T-helper 1 cell treated with Interleukin-12 subunit alpha and Interleukin-12 subunit beta and Interleukin-4 antibody, amounts not matched to agents 30 μg/mL and 1 μg/mL, for 36 hours (primary cell): Measurements from ENCODE around the gene APOBEC4.

ENCODE experiments used
- H3K27ac Mint-ChIP-seq: one replicate; pipeline ENCODE4 v1.8.0; 2021; ENCODE audit warnings: mild to moderate bottlenecking, mixed read lengths
- H3K27me3 Mint-ChIP-seq: one replicate; pipeline ENCODE4 v1.8.0; 2021; ENCODE audit warnings: low read depth, mixed read lengths
- H3K36me3 Mint-ChIP-seq: one replicate; pipeline ENCODE4 v1.8.0; 2021; ENCODE audit warnings: low read depth, mixed read lengths
- H3K4me1 Mint-ChIP-seq: one replicate; pipeline ENCODE4 v1.8.0; 2021; ENCODE audit warnings: low read depth, mixed read lengths
- H3K4me3 Mint-ChIP-seq: one replicate; pipeline ENCODE4 v1.8.0; 2021; ENCODE audit warnings: mild to moderate bottlenecking, moderate library complexity, mixed read lengths
- H3K9me3 Mint-ChIP-seq: one replicate; pipeline ENCODE4 v1.8.0; 2021; ENCODE audit warnings: mixed read lengths

The APOBEC4 gene

DNA sequence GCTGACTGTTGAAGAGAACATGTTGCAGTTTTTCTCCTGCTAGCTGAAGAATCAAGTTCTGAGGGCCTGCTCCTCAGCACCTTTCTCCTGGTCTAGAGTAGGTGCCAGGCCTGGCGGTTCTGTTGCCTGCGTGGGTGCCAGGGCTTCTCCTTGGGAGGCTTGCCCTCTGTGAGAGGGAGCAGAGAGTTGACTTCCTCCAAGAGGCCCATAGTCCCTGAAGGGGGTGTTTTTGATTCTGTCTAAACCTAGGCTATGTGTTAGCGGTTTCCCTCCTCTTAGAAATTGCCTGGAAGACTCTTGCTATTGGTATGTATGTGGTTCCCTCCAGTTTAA, 312 bp upstream of the APOBEC4 start:
- peak overlapping the region; percentile 90 for H3K27ac Mint-ChIP-seq
- H3K36me3 Mint-ChIP-seq: peaks cover 2% of the 10 kb centered on the region
- H3K4me1 Mint-ChIP-seq: peaks cover 41% of the 10 kb centered on the region
- H3K27me3 Mint-ChIP-seq: no peaks in the 10 kb centered on the region
- H3K9me3 Mint-ChIP-seq: no peaks in the 10 kb centered on the region
- peak overlapping the region; percentile 41 for H3K4me3 Mint-ChIP-seq

DNA sequence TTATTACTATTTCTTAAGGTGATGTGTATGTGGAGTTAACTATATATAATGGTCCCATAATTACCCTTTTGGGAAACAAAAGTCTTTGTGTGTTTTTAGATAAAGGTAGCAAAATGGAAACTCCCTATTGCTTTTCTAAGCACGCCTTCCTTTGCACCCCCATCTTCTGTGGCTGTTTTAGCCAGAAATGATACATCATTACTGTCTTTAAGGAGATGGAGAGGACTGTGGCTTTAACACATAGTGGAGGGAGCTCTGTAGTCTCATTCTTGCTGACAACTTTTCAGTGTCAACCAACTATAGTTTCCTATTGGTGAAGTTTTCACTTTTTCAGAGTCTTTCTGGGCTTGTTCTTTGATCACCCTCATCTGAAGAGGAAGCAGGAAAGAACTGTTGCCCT, 1.0 kb downstream of the APOBEC4 start:
- Mint-ChIP-seq H3K9me3 (no peaks in the 10 kb centered on the region), H3K27me3 (no peaks in the 10 kb centered on the region), H3K4me1 (peaks cover 41% of the 10 kb centered on the region), H3K36me3 (peaks cover 2% of the 10 kb centered on the region), H3K27ac (peak overlapping the region; percentile 90), H3K4me3 (peak overlapping the region; percentile 49)

DNA sequence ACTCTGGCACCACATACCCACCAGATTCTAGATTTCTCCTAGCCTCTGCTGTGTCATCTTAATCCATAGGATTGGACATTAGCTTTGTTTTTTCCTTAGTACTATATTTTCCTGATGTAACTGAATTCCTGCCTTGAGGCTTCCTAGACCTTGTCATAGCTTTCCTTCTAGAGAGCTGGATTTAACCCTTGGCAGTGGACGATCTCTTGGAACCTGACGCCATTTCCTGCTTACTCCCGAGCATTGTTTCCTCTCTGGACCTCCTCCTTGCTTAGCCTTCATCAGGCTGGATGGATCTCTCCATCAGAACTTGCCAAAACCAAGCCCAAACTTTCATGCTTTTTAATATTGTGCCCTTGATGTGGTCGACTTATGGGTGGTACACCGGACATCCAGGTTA, 1.5 kb downstream of the APOBEC4 start:
- Mint-ChIP-seq H3K27me3 (no peaks in the 10 kb centered on the region), H3K27ac (peak overlapping the region; percentile 90), H3K4me3 (peak overlapping the region; percentile 49), H3K4me1 (peaks cover 44% of the 10 kb centered on the region), H3K36me3 (peaks cover 2% of the 10 kb centered on the region), H3K9me3 (no peaks in the 10 kb centered on the region)

DNA sequence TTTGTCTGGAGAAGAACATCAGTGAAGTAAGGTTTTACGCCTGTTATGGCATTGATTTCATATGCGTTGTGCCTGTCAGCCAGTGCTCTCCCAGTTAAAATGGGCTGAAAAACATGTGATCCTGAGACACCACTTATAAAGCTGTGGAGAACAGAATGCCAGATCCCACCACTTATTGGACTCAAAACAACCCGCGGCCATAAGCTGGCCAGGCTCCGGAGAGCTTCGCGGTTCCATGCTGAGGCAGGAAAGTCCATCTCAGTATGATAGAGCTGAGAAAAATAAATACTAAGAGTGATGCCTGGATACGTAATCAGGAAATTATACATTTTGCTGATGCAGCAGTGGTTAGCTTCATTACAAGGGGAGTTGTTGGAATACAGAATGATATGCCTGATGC, 5.1 kb downstream of the APOBEC4 start:
- peaks cover 2% of the 10 kb centered on the region for H3K36me3 Mint-ChIP-seq
- no peaks in the 10 kb centered on the region for H3K9me3 Mint-ChIP-seq
- no peaks in the 10 kb centered on the region for H3K27me3 Mint-ChIP-seq
- H3K4me1 Mint-ChIP-seq: peaks cover 26% of the 10 kb centered on the region
- H3K4me3 Mint-ChIP-seq: no peak overlapping the region
- H3K27ac Mint-ChIP-seq: peak overlapping the region; percentile 4

DNA sequence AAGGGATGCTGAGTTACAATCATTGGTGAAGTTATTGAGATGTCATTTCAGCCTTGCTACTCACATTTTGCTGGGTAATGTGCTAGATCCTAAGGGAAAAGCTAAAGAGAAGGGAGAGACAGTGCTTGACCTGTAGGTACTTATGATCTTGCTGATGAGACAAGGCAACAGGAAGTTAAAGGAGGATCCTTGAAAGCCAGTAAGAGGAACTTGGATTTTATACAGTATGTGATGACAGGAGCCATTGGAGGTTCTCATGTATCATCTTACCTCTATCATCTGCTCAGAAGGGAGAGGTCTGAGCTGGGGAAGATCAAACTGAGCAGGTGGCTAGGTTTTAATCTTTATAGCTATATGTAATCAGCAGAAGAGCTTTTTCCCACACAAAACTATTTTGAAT, 6.3 kb downstream of the APOBEC4 start:
- H3K9me3 Mint-ChIP-seq: no peaks in the 10 kb centered on the region
- H3K36me3 Mint-ChIP-seq: peaks cover 3% of the 10 kb centered on the region
- H3K4me3 Mint-ChIP-seq: no peak overlapping the region
- no peaks in the 10 kb centered on the region for H3K27me3 Mint-ChIP-seq
- H3K27ac Mint-ChIP-seq: no peak overlapping the region
- peaks cover 13% of the 10 kb centered on the region for H3K4me1 Mint-ChIP-seq

DNA sequence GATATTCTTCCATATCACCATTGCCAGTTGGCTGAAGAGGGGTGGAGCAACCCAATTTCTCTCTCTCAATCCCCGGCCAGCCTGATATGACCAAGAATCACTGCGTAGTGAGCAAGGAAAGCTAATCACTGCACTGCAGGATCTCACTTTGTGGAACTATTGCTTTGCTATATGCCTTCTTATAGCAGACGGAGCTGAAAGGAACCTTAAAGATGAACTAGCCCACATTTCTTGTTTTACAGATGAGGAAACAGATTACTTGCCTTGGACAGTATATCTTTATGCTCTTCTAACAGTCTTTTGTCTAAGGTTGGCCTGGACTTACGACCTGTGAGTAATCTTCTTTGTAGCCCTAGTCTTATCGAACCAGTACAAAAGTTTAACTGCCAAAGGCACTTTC, 7.6 kb downstream of the APOBEC4 start:
- H3K36me3 Mint-ChIP-seq: peaks cover 2% of the 10 kb centered on the region
- H3K27me3 Mint-ChIP-seq: no peaks in the 10 kb centered on the region
- no peaks in the 10 kb centered on the region for H3K9me3 Mint-ChIP-seq
- H3K4me3 Mint-ChIP-seq: no peak overlapping the region
- H3K4me1 Mint-ChIP-seq: peaks cover 8% of the 10 kb centered on the region
- no peak overlapping the region for H3K27ac Mint-ChIP-seq

DNA sequence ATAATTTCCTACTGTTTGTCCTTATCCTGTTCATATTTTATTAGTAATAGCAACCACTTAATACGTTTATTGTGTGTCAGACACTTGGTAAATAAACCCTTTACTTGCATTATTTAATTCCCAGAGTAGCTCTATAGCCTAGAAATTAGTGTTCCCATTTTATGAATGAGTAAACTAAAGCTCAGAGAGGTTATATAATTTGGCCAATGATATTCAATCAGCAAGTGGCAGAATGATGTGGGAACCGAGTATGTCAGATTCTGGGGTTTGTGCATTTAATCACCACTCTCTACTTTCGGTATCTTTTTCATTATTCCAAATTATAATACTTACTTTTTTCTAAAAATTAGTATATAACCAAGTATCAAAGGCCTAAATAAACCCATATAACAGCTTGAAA, 10.9 kb downstream of the APOBEC4 start:
- no peak overlapping the region for H3K27ac Mint-ChIP-seq
- H3K9me3 Mint-ChIP-seq: no peaks in the 10 kb centered on the region
- H3K27me3 Mint-ChIP-seq: peaks cover 2% of the 10 kb centered on the region
- H3K36me3 Mint-ChIP-seq: peaks cover 2% of the 10 kb centered on the region
- H3K4me1 Mint-ChIP-seq: peaks cover 17% of the 10 kb centered on the region
- H3K4me3 Mint-ChIP-seq: no peak overlapping the region

DNA sequence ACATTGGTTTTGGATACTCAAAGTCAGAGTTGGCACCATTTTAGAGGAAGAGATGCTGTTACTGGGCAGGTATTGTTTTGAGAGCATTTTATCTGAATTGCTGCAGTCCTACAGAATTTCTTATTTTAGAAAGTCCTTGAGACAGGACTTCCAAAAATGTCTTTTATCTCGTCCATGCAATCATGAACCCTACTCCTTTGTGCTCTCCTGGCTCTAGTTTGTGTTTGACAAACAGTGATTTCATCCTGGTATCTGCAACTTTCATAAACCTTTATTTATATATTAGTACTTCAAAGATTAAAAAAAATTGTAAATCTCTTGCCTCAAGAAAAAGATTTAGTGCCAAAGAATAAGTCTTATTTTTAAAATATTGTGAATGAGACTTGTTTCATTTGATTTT, 12.9 kb downstream of the APOBEC4 start:
- peaks cover 10% of the 10 kb centered on the region for H3K27me3 Mint-ChIP-seq
- no peak overlapping the region for H3K4me3 Mint-ChIP-seq
- peaks cover 5% of the 10 kb centered on the region for H3K36me3 Mint-ChIP-seq
- H3K9me3 Mint-ChIP-seq: no peaks in the 10 kb centered on the region
- peaks cover 26% of the 10 kb centered on the region for H3K4me1 Mint-ChIP-seq
- no peak overlapping the region for H3K27ac Mint-ChIP-seq

DNA sequence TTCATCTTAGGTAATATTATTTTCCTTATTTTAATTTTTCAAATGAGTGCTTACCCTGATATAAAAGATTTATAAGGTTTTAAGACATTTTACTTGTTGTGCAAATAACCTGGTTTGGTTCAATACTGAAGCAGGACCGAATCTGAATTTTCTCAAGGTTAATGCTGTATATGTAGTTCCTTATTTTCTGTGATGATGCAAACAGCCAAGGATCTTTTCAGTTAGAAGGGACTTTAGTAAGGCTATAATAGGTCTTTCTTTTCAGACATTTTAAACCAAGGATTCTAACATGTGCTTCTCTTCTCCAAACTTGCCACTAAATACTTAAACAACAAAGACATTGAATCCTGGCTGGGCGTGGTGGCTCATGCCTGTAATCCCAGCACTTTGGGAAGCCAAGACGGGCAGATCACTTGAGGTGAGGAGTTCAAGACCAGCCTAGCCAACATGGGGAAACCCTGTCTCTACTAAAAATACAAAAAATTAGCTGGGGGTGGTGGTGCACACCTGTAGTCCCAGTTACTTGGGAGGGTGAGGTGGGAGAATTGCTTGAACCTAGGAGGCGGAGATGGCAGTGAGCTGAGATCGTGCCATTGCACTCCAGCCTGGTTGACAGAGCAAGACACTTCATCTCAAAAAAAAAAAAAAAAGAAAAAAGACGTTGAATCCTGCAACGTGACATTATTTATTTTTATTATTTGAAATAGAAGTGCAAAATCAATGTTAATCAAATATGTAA, 14.3 kb downstream of the APOBEC4 start:
- H3K9me3 Mint-ChIP-seq: no peaks in the 10 kb centered on the region
- peaks cover 10% of the 10 kb centered on the region for H3K27me3 Mint-ChIP-seq
- H3K36me3 Mint-ChIP-seq: peaks cover 7% of the 10 kb centered on the region
- H3K27ac Mint-ChIP-seq: no peak overlapping the region
- peaks cover 26% of the 10 kb centered on the region for H3K4me1 Mint-ChIP-seq
- H3K4me3 Mint-ChIP-seq: no peak overlapping the region

DNA sequence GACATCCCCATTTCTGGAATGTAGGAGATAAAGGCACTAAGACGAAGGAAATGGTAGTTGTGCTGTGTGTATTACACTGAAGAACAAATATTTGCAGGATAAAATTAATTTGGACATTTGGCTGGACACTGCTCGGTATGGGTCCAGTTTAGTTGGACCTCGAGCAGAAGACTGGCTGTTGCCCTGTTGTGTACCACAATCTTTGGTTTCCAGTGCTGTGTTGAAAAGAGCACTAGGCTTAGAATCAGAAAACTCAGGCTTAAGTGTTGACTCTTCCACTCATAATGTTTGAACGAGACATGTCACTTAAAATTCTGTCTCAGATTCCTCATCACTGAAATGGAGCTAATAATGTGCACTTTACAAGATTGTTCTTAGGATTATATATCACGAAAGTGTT, 16.3 kb downstream of the APOBEC4 start:
- Mint-ChIP-seq H3K9me3 (no peaks in the 10 kb centered on the region), H3K4me3 (peak overlapping the region; percentile 100), H3K27ac (peak overlapping the region; percentile 100), H3K4me1 (peaks cover 38% of the 10 kb centered on the region), H3K36me3 (peaks cover 17% of the 10 kb centered on the region), H3K27me3 (peaks cover 10% of the 10 kb centered on the region)

DNA sequence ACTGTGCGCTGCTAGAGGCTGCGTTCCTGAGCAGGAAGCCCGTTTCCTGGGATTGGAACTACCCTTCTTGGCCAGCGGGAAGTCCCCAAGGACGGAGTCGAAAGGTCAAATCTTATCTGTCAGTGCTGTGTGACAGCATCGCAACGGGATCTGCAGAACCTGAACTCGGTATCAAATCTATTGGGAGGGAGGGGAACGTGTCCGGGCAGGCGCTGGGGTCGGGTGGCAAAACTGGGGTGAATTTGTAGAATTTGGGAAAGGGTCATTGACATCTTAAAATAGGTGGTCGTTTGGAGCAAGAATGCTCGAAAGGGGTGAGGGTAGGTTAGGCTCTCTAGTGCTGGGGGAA, 16.8 kb downstream of the APOBEC4 start:
- peak overlapping the region; percentile 100 for H3K4me3 Mint-ChIP-seq
- peaks cover 19% of the 10 kb centered on the region for H3K36me3 Mint-ChIP-seq
- H3K27ac Mint-ChIP-seq: peak overlapping the region; percentile 100
- H3K4me1 Mint-ChIP-seq: peaks cover 38% of the 10 kb centered on the region
- peaks cover 10% of the 10 kb centered on the region for H3K27me3 Mint-ChIP-seq
- H3K9me3 Mint-ChIP-seq: no peaks in the 10 kb centered on the region

DNA sequence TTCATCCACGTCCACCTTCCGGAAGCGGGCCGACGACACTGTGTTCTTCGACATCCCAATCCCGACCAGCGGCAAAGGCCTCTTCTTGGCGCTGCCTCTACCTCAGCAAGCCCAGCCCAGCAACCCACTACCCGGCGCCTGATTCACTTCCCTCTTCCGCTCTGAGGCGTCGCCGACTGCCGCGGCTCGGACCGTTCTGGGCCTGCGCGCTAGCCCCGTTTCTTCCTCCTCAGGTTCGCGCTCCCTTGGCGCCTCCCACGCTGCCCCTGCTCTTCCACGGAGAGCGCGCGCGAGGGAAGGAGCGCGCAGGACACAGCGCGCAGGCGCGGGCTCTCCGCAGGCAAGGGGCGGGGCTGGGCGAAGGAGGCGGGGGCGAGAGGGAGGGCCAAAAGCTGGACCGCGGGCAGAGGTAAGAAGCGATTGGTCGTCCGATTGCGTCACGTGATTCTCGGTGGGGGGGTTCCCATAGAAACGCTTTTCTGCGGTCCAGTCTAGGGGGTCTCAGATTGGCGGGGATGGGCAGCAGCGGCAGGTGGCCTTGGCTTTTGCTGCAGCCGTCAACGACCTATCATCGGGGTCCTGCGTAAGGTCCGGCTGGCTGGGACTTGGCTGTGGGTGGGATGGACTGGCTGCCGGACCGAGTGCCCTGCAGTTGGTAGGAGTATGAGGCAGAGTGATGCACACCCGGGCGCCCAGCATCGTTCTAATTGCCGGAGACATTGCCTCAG, 17.3 kb downstream of the APOBEC4 start, which contains the start of gene ARPC5:
Gene ARPC5 (minus strand): TSS at position 178 of the 728 bp plus-strand sequence. CDS start 124 bp downstream, at position 54.
- H3K4me3 Mint-ChIP-seq: peak within 1 kb of the TSS; percentile 100
- peaks cover 10% of the 10 kb centered on the region for H3K27me3 Mint-ChIP-seq
- H3K36me3 Mint-ChIP-seq: peaks cover 21% of the 10 kb centered on the region
- H3K27ac Mint-ChIP-seq: peak within 1 kb of the TSS; percentile 100
- no peaks in the 10 kb centered on the region for H3K9me3 Mint-ChIP-seq
- H3K4me1 Mint-ChIP-seq: peaks cover 40% of the 10 kb centered on the region

DNA sequence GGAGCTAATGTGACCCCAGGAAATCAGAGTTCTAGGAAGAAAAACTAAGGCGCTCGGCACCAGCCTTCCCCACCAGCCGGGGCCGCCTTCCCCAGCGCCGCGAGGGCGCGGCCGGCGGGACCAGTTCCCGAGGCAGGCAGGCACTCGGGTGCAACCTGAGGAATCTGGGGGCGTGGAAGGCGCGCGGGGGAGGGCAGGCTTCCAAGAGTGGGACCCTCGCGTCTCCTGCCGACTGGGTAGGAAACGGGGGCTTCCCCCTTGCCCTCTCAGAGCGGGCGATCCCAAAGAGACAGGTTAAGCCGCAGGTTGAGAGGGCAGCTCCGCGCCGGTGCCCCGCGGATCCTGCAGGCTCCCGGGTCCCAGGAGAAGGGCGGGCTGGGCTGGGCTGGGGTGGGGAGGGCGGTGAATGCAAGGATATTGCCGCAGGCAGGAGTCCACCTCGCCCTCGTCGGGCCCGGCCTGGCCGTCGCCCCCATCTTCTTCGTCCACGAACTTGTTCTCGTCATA, 18.0 kb downstream of the APOBEC4 start:
- Mint-ChIP-seq H3K36me3 (peaks cover 26% of the 10 kb centered on the region), H3K27ac (peak overlapping the region; percentile 100), H3K9me3 (no peaks in the 10 kb centered on the region), H3K27me3 (peaks cover 10% of the 10 kb centered on the region), H3K4me1 (peaks cover 45% of the 10 kb centered on the region), H3K4me3 (peak overlapping the region; percentile 100)

DNA sequence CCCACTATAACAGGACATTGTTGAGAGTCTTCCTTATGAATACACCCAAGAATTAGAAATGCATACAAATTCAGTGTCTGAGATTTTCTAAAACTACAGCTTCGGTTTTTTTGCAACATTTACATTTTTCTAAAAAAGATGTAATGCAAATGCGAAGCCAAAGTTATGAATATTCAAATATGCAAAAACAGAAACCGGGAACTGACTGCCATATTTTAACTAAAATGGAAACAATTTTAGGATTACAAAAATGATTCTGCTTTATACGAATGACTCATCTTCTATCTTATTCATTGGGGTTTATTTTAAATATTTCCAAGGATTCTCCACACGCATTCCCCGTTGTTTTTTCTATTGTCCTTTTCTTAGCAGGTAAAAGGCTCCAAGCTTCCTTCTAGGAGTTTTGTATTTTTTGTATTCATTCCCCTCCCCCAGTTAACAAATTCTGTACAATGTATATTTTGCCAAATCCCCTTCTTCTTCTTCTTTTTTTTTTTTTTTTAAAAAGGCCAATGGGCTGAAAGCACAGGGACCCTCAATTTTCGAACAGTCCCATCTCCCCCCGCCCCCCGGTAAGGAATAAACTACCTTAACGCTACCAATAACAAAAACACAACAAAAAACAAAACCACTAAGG, 18.6 kb downstream of the APOBEC4 start:
- Mint-ChIP-seq H3K4me1 (peaks cover 44% of the 10 kb centered on the region), H3K4me3 (peak overlapping the region; percentile 100), H3K27me3 (peaks cover 10% of the 10 kb centered on the region), H3K9me3 (no peaks in the 10 kb centered on the region), H3K27ac (peak overlapping the region; percentile 90), H3K36me3 (peaks cover 26% of the 10 kb centered on the region)
